Liver (tissue), 3 donors: ENCODE results near the gene THBS3.

Experiments
- GABPA ChIP-seq, 2 donors: IDR thresholded peaks in 1 of 2; conservative IDR thresholded peaks in 1 of 2; 2 replicates each; pipeline ENCODE4 v1.6.1; 2016; ENCODE audit warnings: antibody characterized with exemption in 2 of 2, mild to moderate bottlenecking in 1 of 2, moderate library complexity in 1 of 2
- JUND ChIP-seq, 2 donors: IDR thresholded peaks; 2 replicates each; pipeline ENCODE4 v1.6.1; 2016; ENCODE audit warnings: antibody characterized with exemption in 2 of 2
- TF ChIP-seq, protein P1 (sequence below): fragments of 150-350 bp; IDR thresholded peaks from 2 replicates; pipeline ENCODE4 v1.5.1; 2017; ENCODE audit warnings: improper control_type of control experiment, low read depth, low read length; ENCODE audit not compliant: missing input control
- TF ChIP-seq, protein P2 (sequence below): IDR thresholded peaks from 2 replicates; pipeline ENCODE4 v1.6.1; 2016; ENCODE audit warnings: antibody characterized with exemption
- donor health status: healthy.
- donor health status: healthy.

DNA sequence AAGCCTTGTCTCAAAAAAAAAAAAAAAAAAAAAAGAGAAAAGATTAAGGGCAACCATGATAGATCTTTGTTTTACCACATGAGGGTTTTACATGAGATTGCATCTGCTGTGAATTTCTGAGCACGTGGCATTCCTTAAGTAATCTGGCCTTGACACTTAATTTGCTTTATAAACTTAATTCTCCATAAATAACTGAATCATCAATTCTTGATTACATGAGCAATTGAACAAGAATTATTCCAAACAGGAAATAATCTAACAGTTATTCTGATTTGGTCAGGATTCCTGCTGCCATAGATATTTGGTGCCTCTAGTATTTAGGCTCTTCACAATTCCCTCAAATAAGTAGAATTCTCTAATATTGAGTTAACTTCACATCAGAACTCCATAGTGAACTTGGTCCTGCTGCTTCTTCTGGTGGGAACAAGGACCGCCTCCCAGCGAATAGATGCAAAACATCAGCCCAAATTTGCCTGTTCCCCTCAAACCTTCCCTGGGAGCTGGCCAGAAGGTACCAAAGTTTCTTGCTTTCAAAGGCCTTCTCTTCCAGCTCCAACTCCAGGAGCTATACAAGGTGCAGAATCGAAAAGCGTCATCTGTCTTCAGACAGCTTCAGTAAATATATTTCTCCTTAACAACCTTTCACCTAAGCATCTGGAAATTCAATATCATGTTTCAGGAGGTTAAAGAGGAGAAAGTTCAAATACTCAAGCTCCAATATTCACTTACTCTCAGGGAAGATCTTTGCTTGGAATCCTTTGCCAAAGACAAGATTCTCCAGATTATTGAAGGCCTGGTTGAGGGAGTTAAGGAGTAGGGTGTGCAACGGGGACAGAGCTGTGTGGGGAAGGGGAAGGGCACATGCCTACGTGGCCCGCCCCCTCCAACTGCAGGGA lies 35.6 kb downstream of the THBS3 start:
- TF ChIP-seq, protein P1, sequence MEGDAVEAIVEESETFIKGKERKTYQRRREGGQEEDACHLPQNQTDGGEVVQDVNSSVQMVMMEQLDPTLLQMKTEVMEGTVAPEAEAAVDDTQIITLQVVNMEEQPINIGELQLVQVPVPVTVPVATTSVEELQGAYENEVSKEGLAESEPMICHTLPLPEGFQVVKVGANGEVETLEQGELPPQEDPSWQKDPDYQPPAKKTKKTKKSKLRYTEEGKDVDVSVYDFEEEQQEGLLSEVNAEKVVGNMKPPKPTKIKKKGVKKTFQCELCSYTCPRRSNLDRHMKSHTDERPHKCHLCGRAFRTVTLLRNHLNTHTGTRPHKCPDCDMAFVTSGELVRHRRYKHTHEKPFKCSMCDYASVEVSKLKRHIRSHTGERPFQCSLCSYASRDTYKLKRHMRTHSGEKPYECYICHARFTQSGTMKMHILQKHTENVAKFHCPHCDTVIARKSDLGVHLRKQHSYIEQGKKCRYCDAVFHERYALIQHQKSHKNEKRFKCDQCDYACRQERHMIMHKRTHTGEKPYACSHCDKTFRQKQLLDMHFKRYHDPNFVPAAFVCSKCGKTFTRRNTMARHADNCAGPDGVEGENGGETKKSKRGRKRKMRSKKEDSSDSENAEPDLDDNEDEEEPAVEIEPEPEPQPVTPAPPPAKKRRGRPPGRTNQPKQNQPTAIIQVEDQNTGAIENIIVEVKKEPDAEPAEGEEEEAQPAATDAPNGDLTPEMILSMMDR: no peak
- TF ChIP-seq JUND (IDR thresholded peaks at IDR 0.05) (no peak), GABPA (IDR thresholded peaks at IDR 0.05 in 1 of 2, conservative IDR thresholded peaks at IDR 0.05 in 1 of 2) (no peak)
- TF ChIP-seq, protein P2, sequence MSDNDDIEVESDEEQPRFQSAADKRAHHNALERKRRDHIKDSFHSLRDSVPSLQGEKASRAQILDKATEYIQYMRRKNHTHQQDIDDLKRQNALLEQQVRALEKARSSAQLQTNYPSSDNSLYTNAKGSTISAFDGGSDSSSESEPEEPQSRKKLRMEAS: no peak
